ENCODE data around the gene CDC42BPG. TPM values are rescaled to one million over a fixed set of nuclear protein-coding genes. Genes with fewer than 3 reads are reported as not detected.

The CDC42BPG gene
- total and polyA plus RNA-seq, 2 of the 8 experiments (the other 6 are each of a cell fraction or from before 2014, with no cell fraction given): 3.7 to 10.6 TPM

DNA sequence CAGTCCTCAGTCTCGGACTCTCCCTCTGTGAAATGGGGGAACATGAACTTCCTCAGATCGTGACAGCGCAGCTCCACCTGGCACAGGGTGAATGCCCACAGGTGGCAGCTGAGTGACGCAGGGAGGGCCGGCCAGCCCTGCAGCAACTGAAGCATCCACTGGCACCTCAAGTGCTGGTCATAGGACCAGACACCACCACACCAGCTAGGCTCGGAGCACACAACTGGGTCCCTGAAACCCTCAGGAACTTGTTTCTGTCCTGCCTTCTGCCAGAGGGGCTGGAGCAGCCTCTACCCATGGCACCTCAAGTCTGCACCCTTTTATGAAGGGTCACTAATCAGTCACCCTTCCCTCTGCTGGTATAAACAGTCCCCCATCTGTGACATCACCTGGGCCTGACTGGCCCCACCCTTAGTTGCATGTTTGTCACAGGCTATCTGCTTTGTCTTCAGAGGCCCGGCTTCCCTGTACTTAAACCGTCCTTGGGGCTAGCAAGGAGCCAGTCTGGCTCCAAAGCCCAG, 7.4 kb upstream of the CDC42BPG start (continued):
- TF ChIP-seq CHD7 (IDR thresholded peaks at IDR 0.05; ENCODE audit: insufficient replicate concordance, low read length) (no peak), ZNF274 (IDR thresholded peaks at IDR 0.05; ENCODE audit: borderline replicate concordance, extremely low read depth, low read length) (no peak), RAD21 (IDR thresholded peaks at IDR 0.05 in 1 of 2, conservative IDR thresholded peaks at IDR 0.05 in 1 of 2; ENCODE audit: low read depth in 2 of 2, low read length in 2 of 2) (no peak), BACH1 (IDR thresholded peaks at IDR 0.05; ENCODE audit: low read length) (no peak), CHD2 (IDR thresholded peaks at IDR 0.05; ENCODE audit: low read length) (no peak), KDM4A (IDR thresholded peaks at IDR 0.05; ENCODE audit: low read depth, low read length, severe bottlenecking) (no peak), FOSL1 (IDR thresholded peaks at IDR 0.05; ENCODE audit: insufficient read depth, low read depth, low read length) (no peak), SP1 (IDR thresholded peaks at IDR 0.05; ENCODE audit: low read depth, low read length) (no peak), E2F6 (IDR thresholded peaks at IDR 0.05) (no peak), POLR2A (IDR thresholded peaks at IDR 0.05; ENCODE audit: control extremely low read depth in 1 of 2, low read depth in 2 of 2, low read length in 2 of 2) (no peak), EZH2 (IDR thresholded peaks at IDR 0.05; ENCODE audit: low read depth, low read length, severe bottlenecking) (no peak)
